ENCODE measurements around the gene C2CD4A. TPM values are rescaled to one million over a fixed set of nuclear protein-coding genes. Genes with fewer than 3 reads are reported as not detected.

Gene C2CD4A
- total and polyA plus RNA-seq, 12 donors = 0.07 to 0.67 (median 0.23) TPM; not detected in 3

DNA sequence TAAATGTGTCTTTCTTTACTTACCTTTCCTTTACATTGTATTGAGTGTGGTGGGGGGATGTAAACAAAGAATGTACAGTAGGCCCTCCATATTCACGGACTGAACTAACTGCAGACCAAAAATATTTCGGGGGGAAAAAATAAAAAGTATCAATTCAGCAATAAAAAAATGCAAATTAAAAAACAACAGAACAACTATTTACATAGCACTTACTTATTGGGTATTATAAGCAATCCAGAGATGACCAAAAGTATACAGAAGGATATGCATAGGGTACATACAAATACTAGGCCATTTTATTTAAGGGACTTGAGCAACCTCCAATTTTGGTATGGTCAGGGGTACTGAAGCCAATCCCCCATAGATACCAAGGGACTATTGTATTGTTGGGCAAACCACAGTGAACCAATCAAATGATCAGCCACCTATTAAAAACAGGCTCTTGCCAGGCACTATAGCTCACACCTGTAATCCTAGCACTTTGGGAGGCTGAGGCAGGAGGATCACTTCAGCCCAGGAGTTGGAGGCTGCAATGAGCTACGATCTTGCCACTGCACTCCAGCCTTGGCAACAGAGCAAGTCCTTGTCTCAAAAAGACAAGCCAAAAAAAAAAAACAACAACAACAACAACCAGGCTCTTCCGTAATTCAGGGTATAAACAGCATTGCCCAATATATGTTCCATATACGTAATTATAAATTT, 8.3 kb upstream of the C2CD4A start:
- Histone ChIP-seq H3K27me3 (no peaks in the 10 kb centered on the region), H3K4me3 (peak overlapping the region in 1 of 4 donors; percentile 98), H3K9me3 (replicated peaks in 1 of 3) (no peaks in the 10 kb centered on the region), H3K27ac (no peak overlapping the region), H3K4me1 (replicated peaks in 1 of 2) (peaks cover 10 to 29% of the 10 kb centered on the region in 2 donors), H3K36me3 (replicated peaks in 1 of 2) (no peaks in the 10 kb centered on the region)
- WGBS, 4 donors = 81 to 89% (median 87%) methylated on average over 5 of the region's 5 CpGs
- no peak for DNase-seq
- intact Hi-C loops (cut with DNase I) = no loop called here
- TF ChIP-seq POLR2A (IDR thresholded peaks at IDR 0.05) = no peak
- TF ChIP-seq, protein P1, sequence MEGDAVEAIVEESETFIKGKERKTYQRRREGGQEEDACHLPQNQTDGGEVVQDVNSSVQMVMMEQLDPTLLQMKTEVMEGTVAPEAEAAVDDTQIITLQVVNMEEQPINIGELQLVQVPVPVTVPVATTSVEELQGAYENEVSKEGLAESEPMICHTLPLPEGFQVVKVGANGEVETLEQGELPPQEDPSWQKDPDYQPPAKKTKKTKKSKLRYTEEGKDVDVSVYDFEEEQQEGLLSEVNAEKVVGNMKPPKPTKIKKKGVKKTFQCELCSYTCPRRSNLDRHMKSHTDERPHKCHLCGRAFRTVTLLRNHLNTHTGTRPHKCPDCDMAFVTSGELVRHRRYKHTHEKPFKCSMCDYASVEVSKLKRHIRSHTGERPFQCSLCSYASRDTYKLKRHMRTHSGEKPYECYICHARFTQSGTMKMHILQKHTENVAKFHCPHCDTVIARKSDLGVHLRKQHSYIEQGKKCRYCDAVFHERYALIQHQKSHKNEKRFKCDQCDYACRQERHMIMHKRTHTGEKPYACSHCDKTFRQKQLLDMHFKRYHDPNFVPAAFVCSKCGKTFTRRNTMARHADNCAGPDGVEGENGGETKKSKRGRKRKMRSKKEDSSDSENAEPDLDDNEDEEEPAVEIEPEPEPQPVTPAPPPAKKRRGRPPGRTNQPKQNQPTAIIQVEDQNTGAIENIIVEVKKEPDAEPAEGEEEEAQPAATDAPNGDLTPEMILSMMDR (IDR thresholded peaks at IDR 0.05) = no peak

DNA sequence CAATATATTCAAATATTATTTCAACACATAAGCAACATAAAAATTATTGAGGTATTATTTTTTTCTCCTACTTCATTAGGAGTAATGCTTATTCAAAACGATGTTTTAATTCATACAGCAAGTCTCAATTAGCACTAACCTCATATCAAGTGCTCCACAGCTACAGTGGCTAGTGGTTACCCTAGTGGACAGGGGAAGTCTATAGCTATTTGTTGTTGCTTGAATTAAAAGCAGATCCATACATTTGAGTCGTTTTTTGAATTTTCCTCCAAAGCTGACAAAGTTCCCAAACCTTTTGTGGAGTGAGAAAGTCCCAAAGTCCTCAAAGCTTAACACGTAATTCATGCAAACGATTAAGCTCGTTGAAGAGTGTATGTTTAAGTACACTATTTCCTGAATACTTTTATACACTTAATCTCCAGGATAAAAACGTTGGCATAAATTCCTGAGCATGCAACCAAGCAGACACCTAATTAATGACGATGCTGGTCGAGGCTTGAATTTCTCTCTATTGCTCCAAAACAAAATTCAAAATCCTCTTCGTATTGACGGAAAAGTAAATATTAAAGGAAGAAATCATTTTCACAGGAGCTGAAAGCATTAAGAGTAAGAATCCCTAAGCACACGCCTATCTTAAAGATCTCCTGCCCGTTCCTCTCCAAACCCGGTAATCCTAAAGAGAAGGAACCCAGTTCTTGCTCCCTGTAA, 7.5 kb upstream of the C2CD4A start:
- WGBS, 4 donors = 5 to 9% (median 7%) methylated on average over 13 of the region's 13 CpGs
- no peaks in the 10 kb centered on the region for H3K9me3 ChIP-seq (replicated peaks in 1 of 3)
- intact Hi-C loops (cut with DNase I) = no loop called here
- H3K36me3 ChIP-seq (replicated peaks in 1 of 2) = no peaks in the 10 kb centered on the region
- peak overlapping the region; percentile 3 to 98 (median 84) for H3K4me3 ChIP-seq
- TF ChIP-seq POLR2A (IDR thresholded peaks at IDR 0.05) = no peak
- TF ChIP-seq, protein P1 (IDR thresholded peaks at IDR 0.05) = peak in 1 of 6 experiments; percentile 13
- H3K27me3 ChIP-seq = no peaks in the 10 kb centered on the region
- peak overlapping the region; percentile 87 to 98 (median 90) for H3K27ac ChIP-seq
- no peak for DNase-seq
- H3K4me1 ChIP-seq (replicated peaks in 1 of 2) = peaks cover 4 to 22% of the 10 kb centered on the region in 2 donors

DNA sequence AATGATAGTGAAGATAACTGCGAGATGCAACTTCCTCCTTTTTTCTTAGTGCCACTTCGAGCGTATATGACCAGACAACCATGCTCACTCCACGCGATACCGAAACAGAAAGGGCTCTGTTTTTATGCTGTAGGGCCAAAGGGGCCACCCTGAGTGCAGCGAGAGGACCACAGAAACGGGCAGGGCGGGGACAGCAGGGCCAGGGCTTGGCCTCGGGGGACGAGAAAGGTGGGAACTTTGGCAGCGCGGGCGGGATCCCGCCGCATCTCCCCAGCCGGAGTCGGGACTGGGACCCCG, 7.0 kb upstream of the C2CD4A start:
- peak overlapping the region; percentile 3 to 98 (median 84) for H3K4me3 ChIP-seq

More for the DNA sequence above, 7.0 kb upstream of the C2CD4A start:
- Histone ChIP-seq H3K36me3 (replicated peaks in 1 of 2) (no peaks in the 10 kb centered on the region), H3K27ac (peak overlapping the region; percentile 87 to 98 (median 90)), H3K4me1 (replicated peaks in 1 of 2) (peaks cover 2 to 20% of the 10 kb centered on the region in 2 donors), H3K27me3 (no peaks in the 10 kb centered on the region), H3K9me3 (replicated peaks in 1 of 3) (no peaks in the 10 kb centered on the region)
- intact Hi-C loops (cut with DNase I) = loop anchor here in 1 of 2 donors (10.0 kb wide), 2 partner anchors 185 to 245 kb away; no protein-coding TSS in a partner anchor
- TF ChIP-seq, protein P1 (IDR thresholded peaks at IDR 0.05) = no peak
- 0 to 1% (median 1%) methylated on average over 11 to 19 of the region's 19 CpGs for WGBS, 4 donors
- peak; percentile 56 to 78 (median 65) for DNase-seq

Measured in adrenal gland (tissue), 12 donors.